HCT116 (cell line): Measurements from ENCODE around the gene TMEM209.

Experiments
- CTCF ChIP-seq, 3 experiments: fragments of 200-600 bp in 1 of 3; sonication (generic) in 1 of 3; IDR thresholded peaks in 2 of 3; conservative IDR thresholded peaks in 1 of 3; 2 replicates each; pipeline ENCODE4 v1.5.1; 2012 to 2017; ENCODE audit warnings: low read depth in 2 of 3, low read length in 2 of 3, antibody characterized with exemption in 1 of 3, borderline replicate concordance in 1 of 3, control low read depth in 1 of 3, mild to moderate bottlenecking in 1 of 3, mixed read lengths in 1 of 3, mixed run types in 1 of 3, moderate library complexity in 1 of 3; ENCODE audit not compliant: insufficient read depth in 1 of 3
- EZH2 ChIP-seq: fragments of 200-600 bp; sonication (generic); IDR thresholded peaks from 2 replicates; pipeline ENCODE4 v1.6.1; 2017; ENCODE audit warnings: antibody characterized with exemption, mixed run types
- EZH2phosphoT487 ChIP-seq: fragments of 200-600 bp; IDR thresholded peaks from 2 replicates; pipeline ENCODE4 v1.6.1; 2018; ENCODE audit warnings: antibody characterized with exemption, borderline replicate concordance
- POLR2A ChIP-seq: IDR thresholded peaks from 2 replicates; pipeline ENCODE4 v1.7.0; 2011; ENCODE audit warnings: borderline replicate concordance; ENCODE audit not compliant: insufficient read depth, insufficient read length; ENCODE audit errors: extremely low read depth
- POLR2AphosphoS5 ChIP-seq: IDR thresholded peaks from 2 replicates; pipeline ENCODE4 v1.6.1; 2011; ENCODE audit warnings: mild to moderate bottlenecking, low read depth, low read length, moderate library complexity
- RAD21 ChIP-seq: IDR thresholded peaks from 2 replicates; pipeline ENCODE4 v1.6.1; 2012; ENCODE audit warnings: low read depth, mild to moderate bottlenecking
- SRF ChIP-seq: IDR thresholded peaks from 2 replicates; pipeline ENCODE4 v1.6.1; 2012; ENCODE audit warnings: low read depth
- YY1 ChIP-seq: IDR thresholded peaks from 2 replicates; pipeline ENCODE4 v1.6.1; 2011; ENCODE audit warnings: low read length, low read depth, moderate library complexity, mild to moderate bottlenecking; ENCODE audit not compliant: insufficient replicate concordance; ENCODE audit errors: extremely low read depth
- TF ChIP-seq, protein P1 (sequence below): IDR thresholded peaks from 2 replicates; pipeline ENCODE4 v1.6.1; 2012
- TF ChIP-seq, protein P2 (sequence below): IDR thresholded peaks from 2 replicates; pipeline ENCODE4 v1.6.1; 2012

GRCh38 chr7:130187360-130187759, 17.8 kb downstream of the TMEM209 start:
- TF ChIP-seq CTCF (IDR thresholded peaks at IDR 0.05 in 2 of 3, conservative IDR thresholded peaks at IDR 0.05 in 1 of 3; ENCODE audit: borderline replicate concordance in 1 of 3, insufficient read depth in 1 of 3, low read depth in 2 of 3, low read length in 2 of 3) (no peak), EZH2 (no peak), POLR2A (no peak), POLR2AphosphoS5 (no peak), YY1 (no peak), EZH2phosphoT487 (no peak), SRF (no peak), RAD21 (no peak)
- TF ChIP-seq, protein P1, sequence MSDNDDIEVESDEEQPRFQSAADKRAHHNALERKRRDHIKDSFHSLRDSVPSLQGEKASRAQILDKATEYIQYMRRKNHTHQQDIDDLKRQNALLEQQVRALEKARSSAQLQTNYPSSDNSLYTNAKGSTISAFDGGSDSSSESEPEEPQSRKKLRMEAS, result no peak
- TF ChIP-seq, protein P2, sequence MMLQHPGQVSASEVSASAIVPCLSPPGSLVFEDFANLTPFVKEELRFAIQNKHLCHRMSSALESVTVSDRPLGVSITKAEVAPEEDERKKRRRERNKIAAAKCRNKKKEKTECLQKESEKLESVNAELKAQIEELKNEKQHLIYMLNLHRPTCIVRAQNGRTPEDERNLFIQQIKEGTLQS, result no peak
